ENCODE measurements around the gene PCP4L1. TPM values are rescaled to one million over a fixed set of nuclear protein-coding genes. Genes with fewer than 3 reads are reported as not detected.

Gene PCP4L1
- total RNA-seq: not detected in 2 replicates

DNA sequence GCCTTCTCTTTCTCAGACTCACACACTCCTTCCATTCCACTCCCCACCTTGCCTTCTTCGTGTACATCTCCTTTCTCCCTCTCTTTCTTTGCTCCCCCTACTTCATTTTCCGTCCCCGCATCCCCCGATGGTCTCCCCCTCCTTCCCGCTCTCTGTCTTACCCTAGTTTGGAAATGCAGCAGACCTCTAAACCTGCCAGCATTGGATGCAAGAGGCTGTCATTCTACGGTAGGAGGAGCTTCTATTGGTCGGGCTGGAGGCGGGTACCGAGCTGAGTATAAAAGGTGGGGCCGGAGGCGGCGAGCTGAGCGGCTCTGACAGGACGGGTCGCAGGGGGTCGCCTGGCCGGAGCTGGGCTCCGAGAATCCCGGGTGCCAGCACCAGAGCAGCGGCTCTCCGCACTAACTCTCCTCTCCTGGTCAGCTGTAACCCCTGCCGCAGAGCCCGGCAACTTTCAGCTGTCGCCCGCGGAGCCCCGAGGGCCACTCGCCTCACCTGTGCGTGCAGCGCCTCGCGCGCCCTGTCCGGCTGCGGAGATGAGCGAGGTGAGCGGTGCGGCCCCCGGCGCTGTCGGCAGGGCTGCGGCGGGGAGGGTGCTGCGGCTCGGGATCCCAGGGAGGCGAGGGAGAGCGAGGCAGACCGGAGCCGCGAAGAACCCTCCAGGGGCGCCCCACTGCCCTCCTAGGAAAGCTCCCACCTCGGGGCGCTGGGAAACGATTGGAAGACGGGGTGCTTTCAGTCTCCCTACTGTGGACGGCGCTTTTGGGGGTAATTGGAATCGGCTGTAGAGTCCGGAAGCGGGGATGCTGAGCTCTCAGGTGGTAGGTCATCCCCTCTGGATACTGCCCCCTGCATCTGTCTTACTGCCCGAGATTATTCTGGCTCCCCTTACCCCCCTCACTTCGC, at the start of gene PCP4L1:
TSS of gene PCP4L1 (plus strand) at position 307 of the 906 bp plus-strand sequence. CDS start at position 537, 230 bp downstream.

GRCh38 chr1:161215076-161215475, 43.5 kb upstream of the PCP4L1 start, which contains the start of gene FCER1G:
TSS of gene FCER1G (plus strand) at chr1:161215295. CDS start at chr1:161215322, 27 bp downstream.

GRCh38 chr1:161225534-161226319, 32.8 kb upstream of the PCP4L1 start, which contains the start of gene TOMM40L:
TSS of gene TOMM40L (plus strand) at chr1:161226060. CDS start at chr1:161226490, 430 bp downstream.

DNA sequence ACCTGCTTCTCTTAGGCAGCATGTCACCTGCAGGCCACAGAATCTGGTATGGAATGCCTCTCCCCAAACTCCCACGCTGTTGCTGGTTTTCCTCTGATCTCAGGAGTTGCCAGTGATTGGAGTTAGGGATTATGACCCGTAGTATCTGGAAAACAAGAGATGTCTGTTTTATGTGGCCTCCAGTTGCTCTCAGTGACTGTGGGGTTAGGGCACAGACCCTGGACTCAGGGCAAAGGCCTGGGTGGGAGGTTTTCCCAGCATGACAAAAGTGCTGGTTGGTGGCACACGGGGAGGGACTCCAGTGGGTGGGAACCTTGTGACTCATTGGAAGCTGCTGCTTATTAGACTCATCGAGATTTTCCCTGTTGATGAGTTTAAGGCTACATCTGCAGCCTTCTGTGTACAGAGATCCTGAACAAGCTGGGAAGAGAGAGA, 20.5 kb upstream of the PCP4L1 start, which contains the start of gene NR1I3:
TSS of gene NR1I3 (minus strand) at position 165 of the 435 bp plus-strand sequence. CDS start 1,638 bp downstream, outside the sequence.

GRCh38 chr1:161309868-161310267, 51.3 kb downstream of the PCP4L1 start, which contains the start of gene MPZ:
TSS of gene MPZ (minus strand) at chr1:161309968. CDS start at chr1:161309905, 63 bp downstream.

DNA sequence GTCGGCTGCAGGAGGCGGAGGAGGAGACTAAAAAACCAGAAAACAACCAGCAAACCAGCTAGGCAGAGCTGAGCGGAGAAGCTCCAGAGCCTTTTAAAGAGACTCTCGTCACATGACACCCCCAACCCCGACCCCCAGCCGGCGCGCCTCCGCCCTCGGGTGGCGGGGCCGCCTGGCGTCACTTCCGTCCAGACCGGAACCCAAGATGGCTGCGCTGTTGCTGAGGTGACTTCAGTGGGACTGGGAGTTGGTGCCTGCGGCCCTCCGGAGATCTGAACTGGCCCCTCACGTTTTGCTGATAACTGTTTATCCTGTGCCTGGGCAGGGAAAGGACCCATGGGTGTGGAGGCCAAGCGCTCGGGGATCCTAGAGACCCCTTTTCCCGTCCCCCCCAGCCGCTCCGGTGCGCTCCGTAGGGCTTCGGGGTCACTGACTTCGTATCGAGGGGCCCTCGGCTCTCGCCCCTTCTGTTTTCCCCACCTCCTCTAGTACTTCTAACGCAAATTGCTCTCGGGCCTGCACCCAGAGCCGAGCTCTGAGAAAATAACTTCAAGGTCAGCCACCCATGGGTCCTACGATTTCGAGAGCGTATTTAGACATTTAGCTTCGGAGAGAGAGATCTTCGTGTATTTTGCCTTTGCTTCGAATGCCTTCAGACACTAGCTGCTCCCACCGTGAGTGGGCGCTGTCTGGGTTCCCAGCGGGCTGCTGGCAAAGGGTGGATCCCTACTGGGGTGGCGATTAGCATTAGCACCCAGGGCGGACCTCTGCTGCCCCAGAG, 55.8 kb downstream of the PCP4L1 start, which contains the start of gene SDHC:
TSS of gene SDHC (plus strand) at position 181 of the 781 bp plus-strand sequence. CDS start at position 206, 25 bp downstream.

Other genes starting within 250 kb of the PCP4L1 start
- gene F11R, start 237.6 kb upstream of the PCP4L1 start, total RNA-seq: 107 and 238 TPM in 2 replicates
- 57.7 and 112 TPM in 2 replicates for gene TSTD1, start 219.8 kb upstream of the PCP4L1 start, total RNA-seq
- 69.6 and 112 TPM in 2 replicates for gene USF1, start 212.8 kb upstream of the PCP4L1 start, total RNA-seq
- 1.2 and 2.5 TPM in 2 replicates for gene ARHGAP30, start 188.9 kb upstream of the PCP4L1 start, total RNA-seq
- 47.5 and 187 TPM in 2 replicates for gene NECTIN4, start 169.2 kb upstream of the PCP4L1 start, total RNA-seq
- 2.4 and 3.5 TPM in 2 replicates for gene KLHDC9, start 160.4 kb upstream of the PCP4L1 start, total RNA-seq
- 14.6 and 17.7 TPM in 2 replicates for gene PFDN2, start 140.7 kb upstream of the PCP4L1 start, total RNA-seq
- gene NIT1, start 140.6 kb upstream of the PCP4L1 start, total RNA-seq: 34.2 and 36.9 TPM in 2 replicates
- gene DEDD, start 126.1 kb upstream of the PCP4L1 start, total RNA-seq: 40.0 and 45.1 TPM in 2 replicates
- gene UFC1, start 104.8 kb upstream of the PCP4L1 start, total RNA-seq: 61.9 and 103 TPM in 2 replicates
- 13.7 and 18.4 TPM in 2 replicates for gene USP21, start 99.2 kb upstream of the PCP4L1 start, total RNA-seq
- gene PPOX, start 92.3 kb upstream of the PCP4L1 start, total RNA-seq: 13.8 and 16.9 TPM in 2 replicates
- 23.6 and 43.4 TPM in 2 replicates for gene B4GALT3, start 81.2 kb upstream of the PCP4L1 start, total RNA-seq
- gene ADAMTS4, start 59.7 kb upstream of the PCP4L1 start, total RNA-seq: under 0.01 TPM in 1 of 2 replicates, not detected in the other
- gene NDUFS2, start 56.4 kb upstream of the PCP4L1 start, total RNA-seq: 72.1 and 83.2 TPM in 2 replicates
- 0.39 and 0.65 TPM in 2 replicates for gene FCER1G, start 43.5 kb upstream of the PCP4L1 start, total RNA-seq
- gene APOA2, start 35.1 kb upstream of the PCP4L1 start, total RNA-seq: not detected in 2 replicates
- 5.5 and 11.5 TPM in 2 replicates for gene TOMM40L, start 32.7 kb upstream of the PCP4L1 start, total RNA-seq
- gene NR1I3, start 20.5 kb upstream of the PCP4L1 start, total RNA-seq: not detected in 2 replicates
- gene MPZ, start 51.2 kb downstream of the PCP4L1 start, total RNA-seq: 0.33 and 1.6 TPM in 2 replicates
- gene SDHC, start 55.6 kb downstream of the PCP4L1 start, total RNA-seq: 19.6 and 61.5 TPM in 2 replicates
- gene CFAP126, start 109.1 kb downstream of the PCP4L1 start, total RNA-seq: not detected in 2 replicates
- gene FCGR2A, start 246.7 kb downstream of the PCP4L1 start, total RNA-seq: 0.39 TPM in 1 of 2 replicates, not detected in the other

Measured in placental epithelial cell (primary cell).